Activated CD8-positive, alpha-beta memory T cell treated with anti-CD3 and anti-CD28 coated beads, Interleukin-2, amount 50 U/mL, for 4 hours (primary cell): ENCODE measurements around the gene MID1.

Source experiments
- DNase-seq: peaks from one replicate; pipeline ENCODE4 v3.0.0-alpha.2; 2020

Gene MID1

GRCh38 chrX:10416424-10416823 lies 204.0 kb downstream of the MID1 start:
- no peak for DNase-seq

GRCh38 chrX:10415306-10416001 lies 204.9 kb downstream of the MID1 start:
- DNase-seq: no peak

- no peak for DNase-seq
These were observed 205.5 kb downstream of the MID1 start for GRCh38 chrX:10414862-10415261.

GRCh38 chrX:10414156-10414824 lies 206.1 kb downstream of the MID1 start:
- no peak for DNase-seq

GRCh38 chrX:10404436-10404835 lies 215.9 kb downstream of the MID1 start:
- DNase-seq: no peak

GRCh38 chrX:10401239-10401638 lies 219.1 kb downstream of the MID1 start:
- no peak for DNase-seq

- DNase-seq: no peak
These were observed 221.2 kb downstream of the MID1 start for GRCh38 chrX:10399043-10399741.

GRCh38 chrX:10398215-10398614 lies 222.2 kb downstream of the MID1 start:
- DNase-seq: no peak

GRCh38 chrX:10397349-10397748 lies 223.0 kb downstream of the MID1 start:
- DNase-seq: no peak

GRCh38 chrX:10395643-10396042 lies 224.7 kb downstream of the MID1 start:
- DNase-seq: no peak
